ENCODE measurements around the gene LIMA1. TPM values are rescaled to one million over a fixed set of nuclear protein-coding genes. Genes with fewer than 3 reads are reported as not detected.
"Not testable (repeated sequence)": the region's sequence is repeated elsewhere in the genome, so short reads cannot be mapped to it uniquely, and the experiment has no call there.

The LIMA1 gene
- polyA plus RNA-seq, 4 donors, result 82.6 to 102 (median 83.0) TPM

GRCh38 chr12:50290692-50291091, 7.4 kb upstream of the LIMA1 start:
- not testable (repeated sequence) for DNase-seq (ENCODE audit: low read depth in 4 of 4, low spot score in 2 of 4)

GRCh38 chr12:50287271-50287670, 4.0 kb upstream of the LIMA1 start:
- DNase-seq (ENCODE audit: low read depth in 4 of 4, low spot score in 2 of 4), result no peak

- no peak for DNase-seq (ENCODE audit: low read depth in 4 of 4, low spot score in 2 of 4)
Measured at GRCh38 chr12:50285253-50285652, 1.9 kb upstream of the LIMA1 start.

GRCh38 chr12:50282721-50283228, 545 bp downstream of the LIMA1 start:
- no peak for DNase-seq (ENCODE audit: low read depth in 4 of 4, low spot score in 2 of 4)

- DNase-seq (ENCODE audit: low read depth in 4 of 4, low spot score in 2 of 4), result no peak
Measured at GRCh38 chr12:50279501-50279900, 3.8 kb downstream of the LIMA1 start.

- DNase-seq (ENCODE audit: low read depth in 4 of 4, low spot score in 2 of 4), result no peak
Measured at GRCh38 chr12:50276912-50277671, 6.2 kb downstream of the LIMA1 start.

GRCh38 chr12:50276068-50276467, 7.3 kb downstream of the LIMA1 start:
- no peak for DNase-seq (ENCODE audit: low read depth in 4 of 4, low spot score in 2 of 4)

GRCh38 chr12:50275556-50275955, 7.8 kb downstream of the LIMA1 start:
- DNase-seq (ENCODE audit: low read depth in 4 of 4, low spot score in 2 of 4), result no peak

GRCh38 chr12:50275127-50275526, 8.2 kb downstream of the LIMA1 start:
- not testable (repeated sequence) for DNase-seq (ENCODE audit: low read depth in 4 of 4, low spot score in 2 of 4)

GRCh38 chr12:50271724-50272247, 11.5 kb downstream of the LIMA1 start:
- no peak for DNase-seq (ENCODE audit: low read depth in 4 of 4, low spot score in 2 of 4)

- DNase-seq (ENCODE audit: low read depth in 4 of 4, low spot score in 2 of 4), result no peak
Measured at GRCh38 chr12:50268482-50268881, 14.8 kb downstream of the LIMA1 start.

- DNase-seq (ENCODE audit: low read depth in 4 of 4, low spot score in 2 of 4), result no peak
Measured at GRCh38 chr12:50265770-50266524, 17.4 kb downstream of the LIMA1 start.

GRCh38 chr12:50263832-50264231, 19.5 kb downstream of the LIMA1 start:
- no peak for DNase-seq (ENCODE audit: low read depth in 4 of 4, low spot score in 2 of 4)

- DNase-seq (ENCODE audit: low read depth in 4 of 4, low spot score in 2 of 4), result no peak
Measured at GRCh38 chr12:50261654-50262053, 21.7 kb downstream of the LIMA1 start.

GRCh38 chr12:50258167-50258551, 25.2 kb downstream of the LIMA1 start:
- no peak for DNase-seq (ENCODE audit: low read depth in 4 of 4, low spot score in 2 of 4)

GRCh38 chr12:50257236-50258166, 25.8 kb downstream of the LIMA1 start:
- DNase-seq (ENCODE audit: low read depth in 4 of 4, low spot score in 2 of 4), result no peak

- no peak for DNase-seq (ENCODE audit: low read depth in 4 of 4, low spot score in 2 of 4)
Measured at GRCh38 chr12:50256761-50257160, 26.6 kb downstream of the LIMA1 start.

GRCh38 chr12:50252977-50253602, 30.2 kb downstream of the LIMA1 start:
- DNase-seq (ENCODE audit: low read depth in 4 of 4, low spot score in 2 of 4), result no peak

GRCh38 chr12:50251619-50252252, 31.6 kb downstream of the LIMA1 start:
- DNase-seq (ENCODE audit: low read depth in 4 of 4, low spot score in 2 of 4), result no peak

Data from left renal cortex interstitium (tissue), 4 donors.